Loucy (cell line): ENCODE data around the gene RUFY1.
"Not testable (repeated sequence)": the region's sequence is repeated elsewhere in the genome, so short reads cannot be mapped to it uniquely, and the experiment has no call there.

ENCODE experiments used
- CTCF ChIP-seq: fragments of 200-600 bp; sonication (generic); conservative IDR thresholded peaks from 2 replicates; pipeline ENCODE4 v1.5.1; 2014; ENCODE audit warnings: mild to moderate bottlenecking, antibody characterized with exemption, low read length
- EZH2phosphoT487 ChIP-seq: fragments of 200-600 bp; IDR thresholded peaks from 2 replicates; pipeline ENCODE4 v1.6.1; 2018; ENCODE audit warnings: antibody characterized with exemption, mild to moderate bottlenecking, moderate library complexity, borderline replicate concordance

GRCh38 chr5:179558261-179558799 lies 8.0 kb downstream of the RUFY1 start:
- TF ChIP-seq CTCF, EZH2phosphoT487: not testable (repeated sequence)
